GM18907 (cell line): ENCODE results near the gene SNTG2.
"Not testable (repeated sequence)": the region's sequence is repeated elsewhere in the genome, so short reads cannot be mapped to it uniquely, and the experiment has no call there.

Experiments used
- ATAC-seq: cut with Tn5 transposase; IDR thresholded peaks from one replicate; pipeline ENCODE4 v1.9.1; 2021; ENCODE audit warnings: mild to moderate bottlenecking, moderate library complexity; ENCODE audit not compliant: unreplicated experiment

Gene SNTG2

DNA sequence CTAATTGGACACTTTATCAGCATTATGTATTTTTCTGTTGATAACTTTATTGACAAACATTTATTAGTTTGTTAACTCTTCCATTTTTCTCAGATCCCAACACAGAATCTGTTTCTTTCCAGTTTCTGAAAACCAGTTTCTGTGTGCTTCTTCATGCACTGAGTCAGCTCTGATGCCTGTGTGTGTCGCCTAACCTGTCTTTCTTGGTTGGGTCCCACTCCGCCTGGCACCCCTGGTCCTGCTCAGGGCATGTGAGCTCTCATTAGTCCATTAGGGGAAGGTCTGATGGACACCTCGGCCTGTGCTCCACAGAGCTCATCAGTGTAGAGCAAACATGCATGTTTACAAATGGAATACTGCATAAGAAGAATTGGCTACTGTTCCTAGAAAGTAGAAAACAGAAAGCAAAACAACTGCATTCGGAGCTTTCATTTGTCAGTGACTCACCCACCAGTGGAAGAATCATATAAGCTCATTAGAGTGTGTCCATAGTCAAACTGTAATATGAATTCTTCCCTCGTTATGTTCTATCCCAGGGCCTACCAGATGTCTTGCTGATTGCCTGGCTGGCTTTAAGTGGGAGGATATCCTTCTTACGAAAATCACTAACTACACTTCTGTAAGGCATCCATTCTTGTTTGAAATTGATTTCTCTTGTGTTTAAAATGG, 137.7 kb downstream of the SNTG2 start:
- ATAC-seq: no peak

DNA sequence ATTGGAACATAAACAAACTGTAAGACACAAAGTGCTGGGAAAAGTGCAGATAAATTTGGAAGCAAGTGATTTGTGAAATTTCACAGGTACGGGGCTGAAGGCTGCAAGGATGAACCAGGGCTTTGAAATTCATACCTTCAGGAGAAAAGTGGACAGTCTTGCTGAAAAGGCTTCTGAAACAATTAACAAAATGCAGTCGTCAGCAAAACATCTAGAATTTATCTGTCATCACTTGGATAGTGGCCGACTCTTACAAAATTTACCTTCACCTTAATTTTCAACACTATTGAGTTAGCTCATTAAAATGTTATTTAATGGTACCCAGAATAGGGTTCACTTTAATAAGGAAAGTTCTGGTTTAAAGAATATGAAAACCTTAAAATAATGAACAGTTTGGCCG, 138.3 kb downstream of the SNTG2 start:
- no peak for ATAC-seq

DNA sequence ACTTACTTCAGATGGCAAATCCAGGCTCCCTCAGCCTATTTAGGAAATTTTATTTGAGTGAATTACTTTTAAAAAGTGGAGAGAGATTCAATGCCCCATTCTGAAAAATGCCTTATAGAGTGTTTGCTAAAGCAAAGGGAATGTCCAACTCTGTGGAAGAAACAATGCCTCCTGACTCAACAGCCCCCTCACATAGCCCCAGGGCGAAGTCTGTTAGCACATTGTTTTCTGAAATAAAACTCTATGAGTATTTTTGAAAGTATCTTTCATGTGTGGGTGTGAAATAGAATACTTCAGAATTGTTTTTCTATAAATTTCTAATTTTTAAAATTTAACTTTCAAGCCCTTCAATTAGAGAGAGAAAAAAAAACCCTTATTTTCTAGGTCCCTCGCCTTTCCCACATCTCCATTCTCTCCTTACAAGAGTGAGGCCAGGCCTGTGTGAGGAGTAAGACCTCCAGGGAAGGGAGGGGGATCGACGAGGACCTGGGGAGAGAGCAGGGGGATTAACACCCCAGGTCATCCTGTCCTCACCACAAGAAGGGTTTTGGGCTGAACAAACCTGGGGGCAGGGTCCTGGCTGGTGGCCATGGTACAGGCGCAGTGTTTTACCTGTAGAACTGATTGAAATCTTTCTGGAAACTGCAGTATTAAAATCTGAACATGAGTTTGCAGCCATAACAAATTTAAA, 141.4 kb downstream of the SNTG2 start:
- ATAC-seq: no peak

DNA sequence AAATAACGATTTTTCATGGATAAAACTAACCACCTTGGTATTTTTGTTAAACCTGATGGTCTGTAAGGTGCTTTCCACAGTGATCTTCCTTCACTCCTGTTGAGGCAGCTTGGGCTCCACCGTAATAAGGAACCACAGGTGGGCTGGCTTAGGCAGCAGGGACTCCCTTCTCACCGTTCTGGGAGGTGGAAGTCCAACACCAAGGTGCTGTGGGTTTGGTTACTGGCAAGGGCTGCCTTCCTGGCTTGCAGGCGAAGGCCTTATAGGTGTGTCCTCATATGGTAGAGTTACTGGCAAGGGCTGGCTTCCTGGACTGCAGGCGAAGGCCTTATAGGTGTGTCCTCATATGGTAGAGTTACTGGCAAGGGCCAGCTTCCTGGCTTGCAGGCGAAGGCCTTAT, 143.0 kb downstream of the SNTG2 start:
- ATAC-seq: not testable (repeated sequence)

DNA sequence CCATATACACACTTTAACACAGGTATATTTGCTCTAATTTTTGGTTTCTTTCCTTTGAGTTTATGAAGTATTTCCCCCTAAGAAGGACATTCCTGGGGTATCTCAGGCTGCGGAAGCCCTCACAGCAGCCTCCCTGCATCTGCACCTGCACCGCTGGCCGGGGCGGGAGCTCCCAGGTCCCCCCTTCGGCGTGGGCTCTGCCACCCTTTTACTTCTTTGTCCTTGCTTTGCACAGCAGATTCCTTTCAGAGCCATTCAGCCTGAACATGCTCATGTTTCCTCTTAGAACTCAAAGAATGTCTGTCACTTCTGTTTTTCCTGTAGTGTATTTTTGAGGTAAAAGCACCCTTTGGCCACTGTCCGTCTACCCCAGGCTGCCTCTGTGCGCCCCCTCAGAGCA, 146.5 kb downstream of the SNTG2 start:
- no peak for ATAC-seq

DNA sequence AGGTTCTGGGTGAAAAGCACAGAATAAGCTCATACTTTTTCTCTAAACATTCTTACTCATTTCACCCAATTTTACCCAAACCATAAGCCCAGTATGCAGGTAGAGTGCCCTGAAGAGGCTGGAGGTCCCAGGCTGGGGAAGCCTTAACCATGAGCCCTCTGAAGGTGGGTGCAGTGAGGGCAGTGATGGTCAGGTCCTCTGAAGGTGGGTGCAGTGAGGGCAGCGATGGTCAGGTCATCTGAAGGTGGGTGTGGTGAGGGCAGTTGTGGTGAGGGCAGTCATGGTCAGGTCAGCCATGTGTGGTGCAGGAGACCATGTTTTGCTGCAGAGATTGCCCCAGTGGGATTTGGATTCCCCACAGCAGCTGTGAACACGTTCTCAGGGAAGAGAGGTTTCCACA, 148.8 kb downstream of the SNTG2 start:
- no peak for ATAC-seq

DNA sequence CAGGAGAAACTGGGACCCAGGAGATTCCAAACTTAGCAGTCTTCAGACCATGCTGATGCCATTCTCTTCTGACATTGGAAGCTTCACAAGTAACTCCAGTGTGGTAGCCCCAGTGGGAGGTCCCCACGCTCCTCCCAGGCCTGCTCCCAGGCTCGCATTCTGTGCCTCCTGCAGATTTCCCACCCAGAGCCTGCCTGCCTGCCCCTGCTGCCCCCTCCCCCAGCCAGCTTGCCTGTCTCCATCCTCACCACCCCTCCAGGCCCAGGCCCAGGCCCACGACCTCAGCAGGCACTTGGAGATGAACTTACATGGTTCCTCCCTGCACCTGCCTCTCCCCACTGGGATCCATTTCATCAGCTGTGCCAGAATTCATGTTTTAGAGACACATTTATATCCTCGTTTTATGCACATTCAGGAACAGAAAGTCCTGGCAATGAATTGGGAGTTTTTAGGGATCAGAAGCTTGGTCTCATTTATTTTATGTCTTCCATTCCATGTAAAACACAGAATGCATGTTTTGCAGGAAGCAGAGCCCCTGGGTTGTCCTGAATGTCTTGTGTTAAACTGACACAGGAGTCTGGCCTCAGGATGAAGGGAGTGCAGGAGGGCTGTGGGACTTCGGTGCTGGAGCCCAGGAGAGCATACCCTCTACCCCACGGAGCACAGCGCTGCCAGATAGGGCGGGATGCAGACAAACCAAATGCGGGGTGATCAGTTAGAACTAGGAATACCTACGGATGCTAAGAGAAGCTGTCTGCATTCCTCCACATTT, 150.5 kb downstream of the SNTG2 start:
- no peak for ATAC-seq

DNA sequence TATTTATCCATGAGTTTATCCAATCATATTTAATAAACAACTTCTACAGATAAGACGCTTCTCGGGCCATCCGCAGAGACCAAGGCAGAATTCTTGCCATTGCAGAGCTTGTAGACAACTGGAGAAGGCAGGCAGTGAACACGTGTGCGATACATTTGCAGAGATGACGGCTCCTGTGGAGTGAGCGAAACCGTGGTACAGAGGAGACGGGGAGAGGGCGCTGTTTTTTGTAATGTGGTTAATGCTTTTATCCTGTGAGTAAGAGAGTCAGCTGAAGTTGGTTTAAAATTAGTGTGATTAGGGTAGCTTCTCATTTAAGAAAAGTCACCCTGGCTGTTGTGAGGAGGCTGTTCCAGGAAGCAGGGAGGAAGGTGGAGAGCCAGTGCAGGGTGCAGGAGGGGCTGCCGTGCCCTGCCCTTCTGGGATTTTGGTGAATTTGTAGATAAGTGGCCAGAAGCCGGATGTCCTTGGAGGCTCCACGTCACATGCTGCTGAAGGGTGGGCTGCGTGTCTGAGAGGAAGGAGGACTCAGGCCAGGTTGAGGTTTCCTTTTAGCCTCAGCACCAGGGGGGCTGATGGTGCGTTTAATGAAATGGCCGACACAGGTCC, 151.4 kb downstream of the SNTG2 start:
- ATAC-seq: no peak

DNA sequence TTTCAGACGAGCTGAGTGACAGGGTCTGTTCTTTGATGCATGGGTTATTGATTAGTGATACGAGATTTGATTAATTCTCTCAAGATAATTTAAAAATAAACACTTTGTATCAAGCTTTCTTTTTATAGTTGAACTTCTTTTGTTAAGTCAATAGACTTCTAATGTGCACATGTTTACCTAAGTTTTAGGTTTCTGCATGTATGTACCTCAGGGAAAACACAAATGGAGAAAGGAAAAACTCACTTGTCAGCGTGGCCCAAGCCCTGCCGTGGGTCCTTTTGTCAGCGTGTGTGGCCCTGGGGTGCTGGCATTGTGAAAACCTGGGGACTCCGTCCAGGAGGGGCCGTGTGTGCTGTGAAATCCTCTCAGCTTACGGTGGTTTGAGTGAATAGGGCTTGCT, 153.7 kb downstream of the SNTG2 start:
- no peak for ATAC-seq

DNA sequence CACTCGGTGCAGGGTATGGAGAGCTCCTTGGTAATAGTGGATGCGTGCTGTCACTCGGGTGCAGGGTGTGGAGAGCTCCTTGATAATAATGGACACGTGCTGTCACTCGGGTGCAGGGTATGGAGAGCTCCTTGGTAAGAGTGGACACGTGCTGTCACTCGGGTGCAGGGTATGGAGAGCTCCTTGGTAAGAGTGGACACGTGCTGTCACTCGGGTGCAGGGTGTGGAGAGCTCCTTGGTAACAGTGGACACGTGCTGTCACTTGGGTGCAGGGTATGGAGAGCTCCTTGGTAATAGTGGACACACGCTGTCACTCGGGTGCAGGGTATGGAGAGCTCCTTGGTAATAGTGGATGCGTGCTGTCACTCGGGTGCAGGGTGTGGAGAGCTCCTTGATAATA, 155.7 kb downstream of the SNTG2 start:
- ATAC-seq: not testable (repeated sequence)

DNA sequence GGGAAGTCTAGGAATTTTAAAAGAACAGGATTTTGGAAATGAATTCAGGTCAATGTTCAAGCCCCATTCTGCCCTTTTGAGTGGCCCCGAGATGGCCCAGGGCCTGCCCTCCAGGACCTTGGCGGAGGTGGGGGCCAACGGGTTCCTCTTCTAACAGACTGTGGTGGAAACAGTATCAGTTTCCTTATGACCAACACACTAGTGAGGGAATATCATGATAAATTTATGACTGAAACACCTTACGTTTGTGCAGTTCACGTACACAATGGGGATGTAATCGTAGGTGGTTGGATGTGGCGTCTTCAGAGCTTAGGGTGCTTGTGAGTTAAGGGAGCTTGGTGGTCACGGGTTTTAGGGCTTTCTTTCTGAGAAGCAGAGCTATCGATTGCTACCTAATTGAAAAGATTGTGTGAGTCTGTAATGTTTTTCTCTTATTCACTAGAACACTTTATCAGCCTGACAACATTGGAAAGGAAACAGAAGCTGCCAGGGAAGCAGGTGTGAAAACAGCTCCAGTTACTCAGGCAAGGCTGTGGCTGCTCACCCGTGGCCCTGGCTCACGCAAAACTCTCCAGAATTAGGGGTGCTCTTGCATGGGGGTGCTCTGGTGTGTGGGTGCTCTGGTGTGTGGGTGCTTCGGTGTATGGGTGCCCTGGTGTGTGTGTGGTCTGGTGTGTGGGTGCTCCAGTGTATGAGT, 165.3 kb downstream of the SNTG2 start:
- ATAC-seq: no peak

DNA sequence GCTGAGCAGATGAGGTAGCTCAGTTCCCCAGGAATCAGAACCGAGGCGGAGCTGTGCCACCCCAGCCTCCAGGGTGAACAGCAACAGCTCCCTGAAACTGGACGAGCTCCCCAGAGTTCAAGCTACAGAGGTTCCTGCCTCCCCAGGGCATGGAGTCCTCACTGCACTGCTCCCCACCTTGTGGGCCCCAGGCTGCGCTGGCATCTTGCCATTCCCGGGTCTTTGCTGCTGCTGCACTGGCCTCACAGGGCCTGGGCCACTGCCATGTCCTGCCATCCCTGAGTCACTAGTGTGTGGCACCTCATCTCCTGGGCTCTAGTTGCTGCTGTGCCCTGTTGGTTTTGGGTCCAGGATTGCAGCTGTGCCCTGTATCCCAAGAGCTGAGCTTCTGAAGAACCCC, 166.9 kb downstream of the SNTG2 start:
- no peak for ATAC-seq

DNA sequence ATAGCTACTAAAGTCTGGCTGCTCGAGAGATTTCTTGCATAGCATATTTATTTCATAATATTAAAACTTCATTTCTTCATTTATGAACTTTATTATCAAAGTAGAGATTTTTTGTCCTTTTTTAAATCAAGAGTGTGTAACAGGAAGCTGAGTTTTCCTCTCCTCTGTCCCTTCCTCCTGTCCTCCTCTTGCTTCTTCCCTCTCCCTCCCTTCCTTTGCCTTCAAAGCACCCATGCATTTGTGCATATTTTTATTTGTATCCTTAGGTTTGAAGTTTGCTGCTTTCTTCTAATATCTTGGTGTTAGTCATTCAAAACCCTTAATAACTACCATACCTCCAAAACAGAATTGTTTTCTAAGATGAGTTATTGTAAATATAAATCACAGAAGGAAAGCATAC, 174.6 kb downstream of the SNTG2 start:
- no peak for ATAC-seq

DNA sequence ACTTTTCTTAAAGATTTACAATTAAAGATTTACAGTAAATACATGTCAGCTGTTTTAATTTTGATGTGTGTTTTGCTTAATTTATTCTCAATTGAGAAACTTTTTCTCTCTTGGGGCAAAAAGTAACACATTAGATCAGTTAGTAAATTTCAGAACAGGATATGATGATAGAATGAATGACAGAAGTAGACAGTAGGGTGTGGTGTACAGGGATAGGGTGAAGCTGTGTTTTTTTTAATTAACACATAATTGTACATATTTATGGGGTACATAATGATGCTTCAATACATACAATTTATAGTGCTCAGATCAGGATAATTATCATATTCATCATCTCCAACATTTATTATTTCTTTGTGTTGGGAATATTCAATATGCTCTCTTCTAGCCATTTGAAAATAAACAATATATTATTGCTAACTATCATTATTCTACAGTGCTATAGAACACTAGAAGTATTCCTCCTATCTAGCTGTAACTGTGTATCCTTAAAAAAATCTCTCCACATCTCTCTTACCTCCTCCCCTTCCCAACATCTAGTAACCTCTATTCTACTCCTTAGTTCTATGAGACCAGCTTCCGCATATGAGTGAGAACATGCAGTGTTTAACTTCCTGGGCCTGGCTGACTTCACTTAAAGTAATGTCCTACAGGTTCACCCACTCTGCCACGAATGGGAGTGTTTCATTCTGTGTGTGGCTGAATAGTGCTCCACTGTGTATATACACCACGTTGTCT, 175.2 kb downstream of the SNTG2 start:
- no peak for ATAC-seq

DNA sequence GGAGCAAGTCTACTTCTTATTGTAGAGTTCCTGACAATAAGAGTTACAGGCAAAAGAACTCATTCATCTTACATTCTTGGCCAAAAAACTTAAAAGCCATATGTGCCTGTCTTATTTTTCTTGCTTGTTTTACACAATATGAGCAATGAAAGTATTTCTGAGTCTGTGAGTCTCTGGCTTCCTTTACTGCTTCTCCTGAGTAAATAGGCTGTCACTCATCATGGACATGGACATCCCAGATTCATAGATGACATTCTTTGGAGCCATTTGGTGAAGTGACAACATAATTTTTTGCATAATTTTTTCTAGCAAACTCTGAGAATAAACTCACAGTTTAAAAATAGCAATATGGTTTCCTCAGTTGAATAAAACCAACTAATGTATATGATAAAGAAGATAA, 179.3 kb downstream of the SNTG2 start:
- no peak for ATAC-seq

DNA sequence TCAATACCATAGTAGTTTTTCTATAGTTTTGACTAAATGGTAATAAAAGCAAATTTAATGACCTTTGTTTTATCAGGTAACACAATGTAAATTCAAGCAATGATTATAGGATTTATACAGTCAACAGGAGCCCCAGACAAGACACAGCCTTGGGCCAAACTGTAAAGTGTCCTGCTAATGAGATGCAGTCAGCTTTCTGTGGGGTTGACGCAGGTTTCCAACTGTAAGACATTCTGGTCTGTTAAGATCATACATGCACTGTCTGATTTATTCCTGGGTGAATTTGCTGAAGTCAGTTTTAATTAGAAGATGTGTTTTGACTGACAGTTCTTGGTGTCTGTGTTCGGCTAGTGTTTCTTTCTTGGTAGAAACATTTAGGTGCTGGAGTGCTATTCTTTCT, 180.3 kb downstream of the SNTG2 start:
- ATAC-seq: no peak

DNA sequence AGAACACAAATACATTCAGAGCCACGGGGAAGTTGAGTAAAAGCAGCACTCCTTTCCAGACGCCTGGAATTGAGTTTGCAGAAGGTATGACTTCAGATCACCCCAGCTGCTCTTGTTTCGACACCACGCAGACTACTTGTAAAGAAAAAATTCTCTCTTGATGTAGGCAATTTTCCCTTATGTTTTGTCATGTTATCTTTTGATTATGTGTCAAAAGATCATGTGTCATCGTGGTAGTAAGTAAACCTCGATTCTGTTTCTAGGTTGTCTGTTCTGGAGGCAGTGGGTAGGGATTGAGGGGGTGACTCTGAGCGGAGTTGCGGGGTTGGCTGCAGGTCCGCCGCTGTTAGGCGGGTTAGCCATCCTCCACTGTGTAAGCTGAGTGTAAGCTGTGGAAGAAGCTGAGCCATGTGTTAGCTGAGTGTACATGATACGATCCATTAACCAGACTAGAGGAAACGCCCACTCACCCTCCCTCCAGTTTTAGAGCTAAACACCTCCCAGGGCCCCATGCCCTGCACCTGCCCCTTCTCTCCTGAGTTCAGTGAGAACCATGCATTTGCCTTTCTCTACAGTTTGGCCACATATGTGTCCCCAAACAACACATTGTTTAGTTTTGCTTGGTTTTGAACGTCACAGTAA, 181.8 kb downstream of the SNTG2 start:
- ATAC-seq: no peak

DNA sequence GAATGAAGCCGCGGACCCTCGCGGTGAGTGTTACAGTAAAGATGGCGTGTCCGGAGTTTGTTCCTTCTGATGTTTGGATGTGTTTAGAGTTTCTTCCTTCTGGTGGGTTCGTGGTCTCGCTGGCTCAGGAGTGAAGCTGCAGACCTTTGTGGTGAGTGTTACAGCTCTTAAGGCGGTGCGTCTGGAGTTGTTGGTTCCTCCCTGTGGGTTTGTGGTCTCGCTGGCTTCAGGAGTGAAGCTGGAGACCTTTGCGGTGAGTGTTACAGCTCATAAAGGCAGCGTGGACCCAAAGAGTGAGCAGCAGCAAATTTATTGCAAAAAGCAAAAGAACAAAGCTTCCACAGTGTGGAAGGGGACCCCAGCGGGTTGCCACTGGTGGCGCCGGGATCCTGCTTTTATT, 183.2 kb downstream of the SNTG2 start:
- ATAC-seq: not testable (repeated sequence)

DNA sequence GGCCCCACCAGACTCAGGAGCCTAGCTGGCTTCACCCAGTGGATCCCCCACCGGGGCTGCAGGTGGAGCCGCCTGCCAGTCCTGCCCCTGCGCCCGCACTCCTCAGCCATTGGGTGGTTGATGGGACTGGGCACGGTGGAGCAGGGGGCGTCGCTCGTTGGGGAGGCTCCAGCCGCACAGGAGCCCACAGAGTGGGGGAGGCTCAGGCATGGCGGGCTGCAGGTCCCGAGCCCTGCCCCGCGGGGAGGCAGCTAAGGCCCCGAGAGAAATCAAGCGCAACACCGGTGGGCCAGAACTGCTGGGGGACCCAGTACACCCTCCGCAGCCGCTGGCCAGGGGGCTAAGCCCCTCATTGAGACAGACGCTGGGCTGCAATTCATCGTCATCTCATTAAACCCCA, 184.0 kb downstream of the SNTG2 start:
- ATAC-seq: no peak

DNA sequence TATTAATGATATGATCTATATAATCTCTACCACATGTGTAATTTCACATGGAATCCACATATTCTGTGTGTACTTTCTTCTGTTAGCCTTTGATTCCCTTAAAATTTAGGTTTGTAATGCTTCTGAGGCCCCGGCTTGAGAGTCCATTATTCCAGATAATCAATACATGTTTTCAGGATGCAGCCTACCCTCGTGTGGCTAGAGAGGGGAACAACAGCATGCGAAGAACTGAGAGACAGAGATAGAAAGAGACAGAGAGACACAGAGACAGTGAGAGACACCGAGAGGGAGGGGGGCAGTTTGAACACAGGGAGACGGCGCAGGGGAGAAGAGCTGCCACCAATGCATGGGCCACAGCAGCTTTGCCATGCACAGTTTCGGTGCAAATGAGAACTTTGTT, 185.4 kb downstream of the SNTG2 start:
- ATAC-seq: no peak
